Esophagus muscularis mucosa (tissue), 4 donors: ENCODE measurements around the gene GRM5.

ENCODE experiments used
- CTCF ChIP-seq, 3 experiments: fragments of 200-600 bp in 2 of 3; fragments of 450-650 bp in 1 of 3; sonication (generic) in 2 of 3; IDR thresholded peaks; one replicate each; pipeline ENCODE4 v1.5.1; 2017 to 2019; ENCODE audit warnings: antibody characterized with exemption in 3 of 3, mild to moderate bottlenecking in 2 of 3, moderate library complexity in 1 of 3
- EP300 ChIP-seq: sonication (generic); formaldehyde crosslinking; IDR thresholded peaks from one replicate; pipeline ENCODE4 v1.6.1; 2017; ENCODE audit warnings: antibody characterized with exemption
- POLR2A ChIP-seq: fragments of 450-650 bp; IDR thresholded peaks from one replicate; pipeline ENCODE4 v1.6.1; 2017; ENCODE audit warnings: antibody characterized with exemption, moderate library complexity, mild to moderate bottlenecking, low read depth

DNA sequence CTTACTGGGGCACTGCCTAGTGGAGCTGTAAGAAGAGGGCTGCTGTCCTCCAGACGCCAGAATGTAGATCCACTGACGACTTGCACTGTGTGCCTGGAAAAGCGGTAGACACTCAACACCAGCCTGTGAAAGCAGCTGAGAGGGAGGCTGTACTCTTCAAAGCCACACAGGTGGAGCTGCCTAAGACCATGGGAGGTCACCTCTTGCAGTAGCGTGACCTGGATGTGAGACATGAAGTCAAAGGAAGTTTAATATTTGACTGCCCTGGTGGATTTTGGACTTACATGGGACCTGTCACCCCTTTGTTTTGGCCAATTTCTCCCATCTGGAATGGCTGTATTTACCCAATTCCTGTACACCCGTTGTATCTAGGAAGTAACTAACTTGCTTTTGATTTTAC lies 531.6 kb downstream of the GRM5 start:
- no peak for TF ChIP-seq POLR2A
- no peak for TF ChIP-seq CTCF (IDR thresholded peaks at IDR 0.05)
- TF ChIP-seq EP300: no peak
